GM12875 (cell line): ENCODE data around the gene NKRF.
"Not testable (repeated sequence)": the region's sequence is repeated elsewhere in the genome, so short reads cannot be mapped to it uniquely, and the experiment has no call there.

ENCODE experiments used
- H3K4me3 ChIP-seq: one replicate; pipeline ENCODE4 v1.5.1; 2011; ENCODE audit warnings: low read depth, low read length, control low read depth
- CTCF ChIP-seq: IDR thresholded peaks from 2 replicates; pipeline ENCODE4 v1.5.1; 2011; ENCODE audit warnings: low read depth, mild to moderate bottlenecking, control low read depth, inconsistent platforms, low read length, moderate library complexity, borderline replicate concordance; ENCODE audit not compliant: insufficient read depth

The NKRF gene

GRCh38 chrX:119646515-119646914 is 40.3 kb upstream of the NKRF start:
- H3K4me3 ChIP-seq: no peak overlapping the region
- no peak for TF ChIP-seq CTCF

- TF ChIP-seq CTCF: no peak
- no peak overlapping the region for H3K4me3 ChIP-seq
Observed at GRCh38 chrX:119643696-119644095, 37.5 kb upstream of the NKRF start.

- no peak overlapping the region for H3K4me3 ChIP-seq
- no peak for TF ChIP-seq CTCF
Observed at GRCh38 chrX:119640731-119641170, 34.5 kb upstream of the NKRF start.

- H3K4me3 ChIP-seq: no peak overlapping the region
- TF ChIP-seq CTCF: 0 out of 2 replicates have a peak, but pooled peaks have one; percentile 7
Observed at GRCh38 chrX:119638725-119639471, 32.7 kb upstream of the NKRF start.

GRCh38 chrX:119637421-119637820 is 31.2 kb upstream of the NKRF start:
- H3K4me3 ChIP-seq: not testable (repeated sequence)

- no peak for TF ChIP-seq CTCF
- H3K4me3 ChIP-seq: no peak overlapping the region
Observed at GRCh38 chrX:119636419-119636818, 30.2 kb upstream of the NKRF start.

GRCh38 chrX:119635799-119636198 is 29.6 kb upstream of the NKRF start:
- TF ChIP-seq CTCF: no peak
- H3K4me3 ChIP-seq: no peak overlapping the region
